PC-9 (cell line): ENCODE data around the gene MRE11.

Experiments
- CTCF ChIP-seq: fragments of 200-600 bp; sonication (generic); conservative IDR thresholded peaks from 2 replicates; pipeline ENCODE4 v1.6.1; 2017; ENCODE audit warnings: mixed run types, antibody characterized with exemption, mild to moderate bottlenecking, moderate library complexity
- EZH2 ChIP-seq: fragments of 200-600 bp; sonication (generic); IDR thresholded peaks from 2 replicates; pipeline ENCODE4 v1.8.0; 2017; ENCODE audit warnings: antibody characterized with exemption, low read depth

DNA sequence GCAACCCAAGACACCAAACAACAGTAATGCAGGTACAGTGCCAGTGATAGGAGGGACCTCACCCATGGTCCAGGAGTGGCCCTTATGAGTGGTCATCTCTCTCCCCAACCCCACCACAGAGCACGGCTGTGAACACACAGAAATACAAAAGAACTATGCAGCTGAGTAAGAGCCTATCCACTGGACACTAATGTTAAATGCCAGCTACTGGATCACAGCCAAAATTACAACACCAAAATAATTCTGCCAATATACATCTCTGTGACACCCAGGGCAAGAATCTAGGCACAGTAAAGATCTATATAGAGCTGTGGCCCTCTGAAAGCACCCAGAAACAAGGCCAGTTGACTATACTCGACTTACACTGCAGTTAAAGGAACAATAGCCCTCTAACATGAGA, 69.6 kb downstream of the MRE11 start:
- TF ChIP-seq CTCF = no peak
- TF ChIP-seq EZH2 = no peak
